HG02623 (cell line): Measurements from ENCODE around the gene AP1B1.
"Not testable (repeated sequence)": the region's sequence is repeated elsewhere in the genome, so short reads cannot be mapped to it uniquely, and the experiment has no call there.

ENCODE experiments used
- ATAC-seq: cut with Tn5 transposase; IDR thresholded peaks from one replicate; pipeline ENCODE4 v1.9.1; 2021; ENCODE audit warnings: moderate library complexity; ENCODE audit not compliant: unreplicated experiment

AP1B1 gene

DNA sequence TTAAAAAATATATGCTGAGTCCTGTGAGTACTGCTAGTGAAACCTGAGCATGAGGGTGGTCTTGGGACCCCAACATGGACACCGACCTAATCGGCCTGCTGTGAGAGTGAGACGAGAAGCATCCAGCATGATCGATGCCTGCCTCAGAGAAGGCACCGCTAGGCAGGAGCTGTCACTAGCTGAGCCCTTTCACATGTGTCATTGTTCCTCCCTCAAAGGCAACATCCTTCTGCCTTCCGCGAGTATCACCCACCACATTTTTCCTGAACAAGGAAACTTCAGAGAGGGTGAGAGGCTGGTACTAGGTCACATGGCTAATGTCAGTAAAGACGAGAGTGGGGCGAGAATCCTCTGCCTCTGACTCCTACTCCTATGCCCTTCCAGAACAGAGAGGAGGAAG is 35.6 kb downstream of the AP1B1 start:
- no peak for ATAC-seq

DNA sequence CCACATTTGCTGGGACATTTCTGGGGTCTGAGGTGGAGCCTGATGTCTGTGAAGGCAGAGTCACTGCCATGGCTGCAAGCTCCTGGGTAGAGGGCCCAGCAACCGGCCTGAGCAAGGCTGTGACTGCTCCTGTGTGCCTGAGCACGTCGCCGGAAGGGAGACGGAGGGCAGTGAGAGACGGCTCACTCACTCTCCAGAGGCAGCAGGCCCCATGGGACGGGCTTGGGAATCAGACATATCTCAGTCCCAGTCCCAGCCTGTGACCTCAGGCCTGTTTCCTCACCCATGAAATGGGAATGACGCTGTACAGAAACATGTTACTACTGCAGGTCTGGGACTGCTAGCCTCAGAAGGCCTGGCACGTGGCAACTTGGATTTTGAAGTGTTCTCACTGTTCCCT is 36.5 kb downstream of the AP1B1 start:
- ATAC-seq: no peak

DNA sequence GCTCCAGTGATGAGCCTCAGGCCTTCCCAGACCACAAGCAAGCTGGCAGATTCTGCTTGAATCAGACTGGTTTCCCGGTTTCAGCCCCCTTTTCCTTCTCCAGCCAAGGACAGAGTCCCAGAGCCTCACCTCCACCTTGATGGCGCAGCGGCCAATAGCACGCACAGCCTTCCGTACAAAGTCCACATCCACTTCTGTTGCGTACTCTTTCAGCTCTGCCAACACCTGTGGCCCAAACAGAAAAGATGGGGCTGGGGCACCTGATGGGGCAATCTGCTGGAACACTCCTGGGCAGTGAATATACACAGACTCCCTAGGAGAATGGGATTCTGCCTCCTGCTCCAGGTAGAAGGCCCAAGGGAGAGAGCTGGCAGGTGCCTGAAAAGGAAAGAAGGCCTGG is 37.3 kb downstream of the AP1B1 start:
- ATAC-seq: no peak

DNA sequence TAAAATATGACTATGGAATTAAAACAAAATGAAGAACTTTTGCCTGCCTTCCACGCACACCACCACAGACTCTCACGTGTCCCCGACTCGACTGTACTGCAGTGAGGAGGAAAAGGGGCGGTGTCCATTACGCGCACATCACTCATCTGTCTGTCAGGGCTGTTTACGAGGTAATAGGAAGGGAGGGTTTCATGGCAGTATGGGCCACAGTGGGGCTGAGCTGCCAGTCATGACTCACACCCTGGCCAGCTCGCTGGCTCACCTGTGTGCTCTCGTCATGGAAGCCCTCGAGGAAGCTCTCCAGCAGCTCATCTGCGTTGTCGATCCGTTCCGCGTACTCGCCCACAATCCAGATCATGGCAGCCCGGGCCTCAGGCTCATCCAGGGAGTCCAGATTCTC is 39.4 kb downstream of the AP1B1 start:
- no peak for ATAC-seq

DNA sequence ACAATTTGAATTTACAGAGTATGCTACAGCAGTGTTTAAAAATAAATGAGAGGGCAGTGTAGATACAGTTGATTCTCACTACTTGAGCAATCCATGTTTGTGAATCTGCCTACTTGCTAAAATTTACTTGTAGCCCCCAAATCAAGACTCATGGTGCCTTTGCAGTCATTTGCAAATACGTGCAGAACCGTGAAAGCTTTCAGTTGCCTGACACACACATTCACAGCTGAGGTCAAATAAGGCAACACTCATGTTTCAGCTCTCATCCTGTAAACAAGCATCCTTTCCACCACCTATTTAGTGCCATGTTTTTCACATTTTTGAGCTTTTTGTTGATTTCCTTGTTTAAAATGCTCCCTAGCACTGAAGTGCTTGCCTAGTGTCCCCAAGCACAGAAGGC is 40.3 kb downstream of the AP1B1 start:
- ATAC-seq: no peak

DNA sequence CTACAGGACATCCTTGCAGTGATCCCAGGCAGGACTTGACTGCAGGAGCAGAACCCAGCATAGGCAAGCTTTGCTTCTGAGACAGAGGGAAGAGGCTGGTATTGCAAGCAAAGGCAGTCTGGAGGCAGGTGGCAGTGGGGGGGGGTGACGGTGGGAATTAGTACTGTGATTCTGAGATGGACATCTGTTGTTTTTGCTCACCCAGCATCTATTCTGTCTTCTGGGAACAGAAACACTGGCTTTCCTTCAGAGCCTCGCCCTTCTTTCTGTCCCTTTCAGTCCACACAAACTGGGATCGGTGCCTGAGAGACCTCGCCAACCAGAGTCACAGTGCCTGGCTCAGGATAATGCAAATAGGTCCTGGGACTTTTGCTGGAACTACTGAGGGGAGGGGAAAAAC is 41.7 kb downstream of the AP1B1 start:
- no peak for ATAC-seq

DNA sequence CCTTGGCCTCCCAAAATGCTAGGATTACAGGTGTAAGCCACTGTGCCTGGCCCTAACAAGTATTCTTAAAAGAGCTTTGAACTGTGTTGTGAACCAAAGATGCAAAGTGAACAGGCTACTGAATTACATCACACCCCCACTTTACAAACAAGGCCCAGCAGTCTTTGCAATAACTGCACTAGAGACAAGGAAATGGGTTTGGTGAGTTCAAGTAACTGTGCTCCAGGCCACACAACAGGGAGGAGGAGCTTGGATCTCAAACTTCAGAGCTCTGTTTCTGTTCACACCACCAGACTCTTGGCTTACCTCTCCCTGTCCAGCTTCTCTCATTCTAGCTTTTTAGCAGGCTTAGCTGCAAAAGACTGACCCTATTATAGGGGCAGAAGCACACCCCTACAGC is 42.4 kb downstream of the AP1B1 start:
- ATAC-seq: no peak

DNA sequence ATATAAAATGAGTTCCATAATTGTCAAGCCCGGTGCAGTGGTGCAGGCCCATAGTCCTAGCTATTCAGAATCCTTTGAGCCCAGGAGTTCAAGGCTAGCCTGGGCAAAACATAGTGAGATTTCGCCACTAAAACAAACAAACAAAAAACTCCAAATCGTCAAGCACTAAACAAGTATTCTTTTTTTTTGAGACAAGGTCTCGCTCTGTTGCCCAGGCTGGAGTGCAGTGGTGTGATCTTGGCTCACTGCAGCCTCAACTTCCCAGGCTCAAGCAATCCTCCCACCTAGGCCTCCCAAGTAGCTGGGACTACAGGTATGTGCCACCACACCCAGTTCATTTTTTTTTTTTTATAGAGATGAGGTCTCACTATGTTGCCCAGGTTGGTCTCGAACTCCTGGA is 43.5 kb downstream of the AP1B1 start:
- not testable (repeated sequence) for ATAC-seq

DNA sequence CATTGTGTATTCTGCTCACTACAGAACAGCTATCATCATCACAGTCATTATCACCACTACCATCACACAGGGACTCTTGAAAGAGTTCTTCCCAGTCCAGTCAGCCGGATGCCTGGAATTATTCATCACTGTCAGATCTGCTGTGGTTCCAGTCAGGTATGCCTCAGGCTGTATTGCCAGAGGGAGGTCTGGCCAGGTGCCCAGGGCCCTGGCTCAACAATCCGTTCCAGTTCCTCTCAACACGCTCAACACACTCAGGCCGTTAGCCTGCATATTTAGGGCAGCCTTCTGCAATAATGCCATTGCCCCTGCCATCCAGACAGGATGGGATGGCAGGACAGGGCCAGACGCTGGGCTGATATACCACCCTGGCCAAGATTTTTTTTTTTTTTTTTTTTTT is 44.2 kb downstream of the AP1B1 start:
- ATAC-seq: no peak

DNA sequence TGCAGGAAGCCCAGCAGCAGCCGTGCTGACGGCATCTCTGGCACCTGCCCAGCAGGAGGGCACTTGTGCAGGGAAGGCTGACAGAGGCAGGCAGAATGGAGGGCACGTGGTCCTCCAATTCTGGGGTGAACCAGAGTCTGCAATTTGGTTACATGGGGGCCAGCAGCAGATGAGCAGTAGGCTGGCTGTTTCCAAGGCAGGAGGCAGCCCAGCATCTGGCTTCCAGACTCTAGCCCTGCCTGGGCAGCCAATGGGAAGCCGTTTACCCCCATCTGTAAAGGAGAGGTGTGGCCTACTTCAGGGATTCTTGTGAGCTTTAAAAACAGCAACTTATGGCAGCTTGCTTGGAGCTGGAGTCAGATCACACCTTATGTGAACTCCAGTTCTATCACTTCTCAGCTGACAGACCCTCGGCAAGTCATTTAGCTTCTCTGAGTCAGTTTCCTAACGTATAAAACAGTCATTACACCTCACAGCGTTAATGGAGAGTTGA is 45.0 kb downstream of the AP1B1 start:
- ATAC-seq: no peak

DNA sequence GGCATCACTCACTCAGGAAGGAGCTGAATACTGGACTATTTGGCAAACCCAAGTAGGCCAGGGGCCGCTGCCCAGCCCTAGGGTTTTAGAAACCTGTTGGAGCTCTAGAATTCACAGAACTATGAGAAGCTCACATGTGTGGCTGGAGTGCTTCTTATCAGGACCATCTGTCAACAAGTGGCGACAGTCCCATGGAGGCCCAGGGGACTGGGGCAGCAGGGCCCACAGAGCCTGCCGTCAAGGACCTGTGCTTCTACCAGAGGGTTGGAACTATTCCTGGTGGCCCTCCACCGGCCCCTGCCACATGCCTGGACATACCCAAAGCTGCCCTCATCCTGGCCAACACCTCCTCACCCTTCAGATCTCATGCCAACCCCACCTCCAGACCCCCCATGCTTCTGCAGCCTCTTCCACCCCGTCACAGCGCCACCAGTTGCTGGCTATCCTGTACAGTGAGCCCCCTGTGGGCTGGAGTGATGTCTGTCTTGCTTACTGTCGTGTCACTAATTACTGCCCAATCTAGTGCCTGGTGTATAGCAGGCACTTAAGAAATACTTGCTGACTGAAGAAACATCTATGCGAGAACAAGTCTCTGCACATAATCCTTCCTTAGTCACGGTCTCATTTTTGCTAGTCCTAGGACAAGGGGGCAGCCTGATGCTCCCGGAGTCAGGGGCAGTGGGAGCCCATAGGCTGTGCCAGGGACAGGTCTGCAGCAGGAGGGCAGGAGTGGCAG is 45.6 kb downstream of the AP1B1 start:
- ATAC-seq: no peak

DNA sequence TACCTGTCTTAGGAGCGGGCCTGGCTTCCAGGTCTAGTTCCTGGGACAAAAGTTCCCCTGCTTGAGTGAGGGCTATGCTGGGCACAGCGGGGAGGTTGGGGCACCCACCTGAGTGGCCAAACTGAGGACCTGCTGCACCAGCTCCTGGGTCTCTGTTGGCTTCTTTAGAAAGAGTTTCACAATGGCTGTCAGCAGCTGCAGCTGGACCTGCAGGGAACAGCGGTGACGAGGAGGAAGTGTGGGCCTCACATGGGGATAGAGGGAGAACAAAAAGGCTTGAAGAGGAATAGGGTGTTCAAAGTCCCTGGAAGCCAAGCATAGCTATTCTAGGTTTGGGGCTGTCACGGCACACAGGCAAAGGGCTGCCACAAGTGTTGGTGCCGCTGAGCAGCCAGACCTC is 46.2 kb downstream of the AP1B1 start:
- no peak for ATAC-seq

DNA sequence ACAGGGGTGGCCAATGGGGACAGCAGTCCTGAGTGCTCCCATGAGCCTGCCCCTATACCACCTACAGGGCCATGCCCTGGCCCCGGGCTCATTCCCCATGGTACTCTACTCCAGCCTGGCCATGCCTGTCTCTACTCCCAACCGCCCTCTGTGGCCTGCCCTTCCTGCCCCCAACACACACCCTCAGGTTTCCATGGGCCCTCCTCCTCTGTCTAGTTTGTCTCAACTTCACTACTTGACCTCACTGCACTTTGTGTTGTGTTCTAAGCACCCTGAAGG is 46.6 kb downstream of the AP1B1 start:
- ATAC-seq: no peak

DNA sequence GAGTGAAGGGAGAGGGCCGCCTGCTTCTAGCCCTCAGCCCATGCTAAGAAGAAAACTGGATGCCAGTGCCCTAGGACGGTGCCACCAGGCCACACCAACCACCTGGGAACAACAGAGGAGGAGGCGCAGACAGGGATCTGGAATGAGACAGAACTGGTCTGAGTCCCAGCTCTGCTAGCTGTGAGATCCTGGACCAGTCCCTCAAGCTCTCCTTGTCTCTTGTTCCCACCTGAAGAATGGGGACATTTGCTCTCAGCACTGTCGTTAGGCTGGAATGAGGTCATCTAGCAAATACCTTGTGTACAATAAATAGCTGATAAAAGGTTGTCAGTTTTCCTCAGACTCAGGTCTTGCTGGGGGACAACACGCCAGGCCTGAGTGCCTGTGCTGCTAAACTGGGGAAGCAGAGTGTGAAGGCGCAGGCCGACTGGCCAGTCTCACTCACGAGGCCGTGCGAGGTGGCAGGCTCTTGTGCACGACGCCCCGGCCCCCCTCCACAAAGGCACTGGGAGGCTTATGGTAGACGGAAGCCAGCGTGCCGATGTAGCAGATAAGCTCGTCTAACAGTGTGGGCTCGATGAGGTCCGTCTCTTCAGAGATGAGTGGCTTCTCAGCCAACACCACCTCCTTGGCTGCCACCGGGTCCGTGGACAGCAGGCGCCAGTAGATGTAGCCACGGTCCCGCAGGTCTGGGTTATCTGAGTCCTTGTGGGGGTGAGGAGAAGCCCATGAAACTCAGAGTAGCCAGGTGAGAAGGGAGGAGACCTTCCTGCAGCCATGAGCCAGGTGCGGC is 47.1 kb downstream of the AP1B1 start:
- ATAC-seq: no peak

DNA sequence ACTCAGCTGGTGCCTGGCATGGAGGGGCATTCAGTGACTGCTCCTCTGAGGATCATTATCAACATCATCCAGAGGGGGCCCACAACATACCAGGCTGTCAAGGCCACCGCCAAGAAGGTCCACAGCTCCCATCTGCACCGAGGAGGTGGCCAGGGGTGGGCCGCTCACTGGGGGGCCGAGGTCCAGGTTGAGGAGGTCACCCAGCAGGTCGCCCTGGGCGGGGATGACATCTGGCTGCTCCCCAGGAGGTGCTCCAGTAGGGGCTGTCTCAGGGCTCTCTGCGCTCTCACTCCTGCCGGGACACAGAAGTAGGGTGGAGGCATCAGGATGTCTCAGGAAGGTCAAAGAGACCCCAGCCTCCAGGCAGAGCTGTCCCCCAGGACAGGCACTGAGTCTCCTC is 47.8 kb downstream of the AP1B1 start:
- ATAC-seq: no peak

DNA sequence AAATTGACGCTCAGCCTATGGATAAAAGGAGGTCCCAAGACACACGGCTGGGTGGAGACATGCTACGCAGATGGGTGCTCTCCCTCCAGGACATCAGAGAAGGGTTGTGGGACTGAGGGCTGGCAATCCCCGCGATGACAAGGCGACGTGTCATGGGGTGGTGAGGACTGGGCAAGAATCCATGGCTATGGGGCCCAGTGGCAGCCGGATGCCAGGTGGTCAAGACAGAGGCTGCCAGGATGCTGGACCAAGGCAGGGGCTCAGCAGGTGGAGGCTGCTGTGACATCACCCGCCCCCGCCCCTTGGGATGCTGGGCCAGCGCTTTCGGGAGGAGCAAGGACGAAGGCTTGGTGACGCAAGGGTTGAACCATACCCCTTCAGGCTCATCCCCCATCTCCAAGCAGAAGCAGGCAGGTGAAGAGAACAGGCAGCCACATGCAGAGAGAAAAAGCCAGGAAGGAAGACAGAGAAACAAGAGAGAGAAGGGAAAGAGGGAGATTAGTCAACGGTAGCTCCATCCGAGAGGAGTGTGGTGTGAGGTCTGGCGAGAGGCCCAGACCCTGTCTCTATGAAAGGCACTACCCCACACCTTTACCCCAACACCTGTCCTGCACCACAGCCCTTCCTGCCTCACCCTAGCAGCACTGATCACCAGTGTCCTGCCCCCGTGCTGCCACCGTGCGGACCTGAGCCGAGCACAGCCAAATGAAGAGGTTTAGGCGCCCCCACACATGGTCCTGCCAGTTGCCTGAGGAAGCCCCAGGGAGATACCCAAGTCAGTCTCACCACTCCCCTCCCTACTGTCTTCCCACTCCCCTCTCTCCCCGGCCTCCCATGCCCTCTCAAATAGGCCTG is 48.8 kb downstream of the AP1B1 start:
- ATAC-seq: no peak

DNA sequence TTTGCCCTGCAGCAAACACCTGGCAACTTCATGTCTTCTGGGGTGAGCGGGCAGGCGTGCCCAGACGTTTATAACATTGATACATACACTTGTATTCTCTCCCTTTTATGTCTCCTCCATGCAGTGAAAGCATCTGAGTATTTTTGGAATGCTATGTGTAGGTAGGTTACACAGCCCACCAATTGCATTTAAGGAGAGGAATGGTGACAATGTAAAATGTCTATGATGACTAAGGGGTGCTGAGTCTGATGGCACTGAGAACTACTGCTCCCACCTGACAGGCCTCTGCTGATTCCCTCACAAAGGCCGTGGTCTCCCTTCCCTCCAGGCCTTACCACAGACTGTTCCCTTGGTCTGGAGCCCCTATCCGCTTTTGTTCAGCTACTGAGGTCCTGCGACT is 50.0 kb downstream of the AP1B1 start:
- ATAC-seq: no peak

DNA sequence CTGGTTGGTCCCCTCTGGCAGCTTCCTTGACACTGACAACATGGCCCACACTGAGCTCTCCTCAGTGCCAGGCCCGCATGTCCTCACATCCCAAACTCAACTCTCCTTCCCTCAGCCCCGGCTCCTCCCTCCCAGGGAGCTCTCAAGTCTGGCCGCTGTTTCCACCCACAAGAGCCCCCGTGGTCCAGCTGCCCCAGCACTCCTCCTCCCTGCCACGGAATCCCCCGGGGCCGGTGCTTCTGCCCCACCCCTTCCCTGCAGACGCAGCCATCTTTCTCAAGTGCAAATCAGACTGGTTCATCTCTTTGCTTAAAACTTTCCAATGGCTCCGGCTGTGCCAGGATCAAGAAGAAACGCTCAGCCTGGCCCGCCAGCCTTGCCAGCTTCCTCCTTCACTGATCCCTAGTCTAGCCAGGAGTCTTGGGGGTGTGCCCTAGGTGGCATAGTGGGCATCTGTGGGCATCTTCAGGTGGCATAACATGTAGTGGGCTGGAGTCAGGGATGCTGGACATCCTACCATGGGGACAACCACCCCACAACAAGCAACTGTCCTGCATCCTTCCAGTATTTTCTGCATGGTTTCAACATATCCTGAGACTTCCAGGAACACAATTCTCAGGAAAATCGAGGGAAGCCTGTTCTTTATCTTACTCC is 50.6 kb downstream of the AP1B1 start:
- ATAC-seq: no peak

DNA sequence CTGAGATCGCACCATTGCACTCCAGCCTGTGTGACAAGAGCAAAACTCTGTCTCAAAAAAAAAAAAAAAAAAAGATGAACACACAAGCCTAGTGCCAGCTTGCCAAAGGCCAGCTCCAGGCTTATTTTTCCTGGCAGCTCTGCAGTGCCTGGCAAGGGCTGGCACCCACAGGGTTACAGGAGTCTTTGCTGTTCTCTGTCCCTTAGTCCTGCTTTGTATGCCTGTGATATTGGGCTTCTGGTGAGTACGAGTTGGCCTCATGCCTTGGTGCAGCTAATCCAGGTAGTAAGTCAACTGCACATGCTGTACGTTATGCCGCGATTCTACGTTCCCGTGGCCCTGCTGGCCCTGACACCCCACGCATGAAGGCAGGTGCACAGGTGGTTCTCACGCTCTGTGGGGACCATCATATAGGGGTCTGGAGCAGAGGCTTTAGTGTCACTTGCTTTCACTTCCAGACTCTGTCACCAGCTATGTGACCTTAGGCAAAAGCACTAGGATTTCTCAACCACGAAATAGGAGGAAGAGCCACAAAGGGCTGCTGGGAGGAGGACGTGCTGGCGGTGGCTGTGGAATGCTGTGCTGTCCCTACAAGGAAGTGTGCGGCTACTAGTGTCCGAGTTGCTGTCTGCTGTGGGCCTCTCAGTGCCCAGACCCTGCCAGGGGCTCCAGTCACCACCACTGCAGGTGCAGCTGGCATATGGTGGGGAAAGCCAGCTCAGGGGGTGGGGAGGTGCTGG is 51.4 kb downstream of the AP1B1 start:
- ATAC-seq: no peak

DNA sequence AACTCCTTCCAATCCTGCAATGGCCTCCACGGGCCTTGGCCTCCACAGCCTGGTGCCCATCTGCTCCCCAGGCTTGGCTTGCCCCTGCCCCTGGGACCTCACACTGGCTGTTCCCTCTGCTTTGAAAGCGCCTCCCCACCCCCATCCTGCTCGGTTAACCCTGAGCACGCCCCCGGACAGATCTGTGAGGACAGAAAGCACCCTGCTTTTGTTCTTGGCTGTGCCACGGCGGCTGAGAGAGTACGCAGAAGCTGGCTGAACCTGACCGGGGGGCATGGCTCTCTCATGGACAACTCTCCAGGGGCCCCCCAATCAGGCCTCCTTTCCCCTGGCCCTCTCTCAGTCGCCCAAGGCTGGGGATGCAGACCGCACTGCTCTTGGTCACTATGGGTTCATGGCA is 52.7 kb downstream of the AP1B1 start:
- no peak for ATAC-seq
